GM13976 (cell line): Measurements from ENCODE around the gene PTGFR.

Source experiments
- DNase-seq: peaks from one replicate; pipeline ENCODE4 v3.0.0; 2012; ENCODE audit warnings: low spot score
- in situ Hi-C: fragments of 300-500 bp; cut with MboI; formaldehyde crosslinking; loops from one replicate; pipeline ENCODE4 v1.12.0; 2022; ENCODE audit warnings: low sequenced_read_pairs, mixed read lengths, inconsistent platforms; ENCODE audit not compliant: unreplicated experiment
- TF ChIP-seq, protein P1 (sequence below): IDR thresholded peaks from 2 replicates; pipeline ENCODE4 v1.5.1; 2012; ENCODE audit warnings: borderline replicate concordance, mild to moderate bottlenecking; ENCODE audit not compliant: insufficient read depth; ENCODE audit errors: extremely low read depth, missing control alignments, control extremely low read depth

Gene PTGFR

DNA sequence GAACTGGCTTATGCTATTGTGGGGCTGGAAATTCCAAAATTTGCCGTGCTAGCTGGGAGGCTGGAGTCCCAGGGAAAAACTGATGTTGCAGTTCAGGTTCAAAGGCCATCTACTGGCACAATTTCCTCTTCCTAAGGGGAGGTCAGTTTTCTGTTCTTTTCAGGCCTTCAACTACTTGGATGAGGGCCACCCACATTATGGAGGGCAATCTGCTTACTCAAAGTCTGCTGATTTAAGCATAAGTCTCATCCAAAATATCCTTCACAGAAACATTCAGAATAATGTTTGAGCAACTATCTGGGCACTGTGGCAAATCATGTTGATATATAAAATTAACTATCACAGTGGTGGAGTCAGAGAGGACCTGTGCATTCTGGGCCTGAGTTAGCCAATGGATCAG, 21.2 kb upstream of the PTGFR start:
- TF ChIP-seq, protein P1, sequence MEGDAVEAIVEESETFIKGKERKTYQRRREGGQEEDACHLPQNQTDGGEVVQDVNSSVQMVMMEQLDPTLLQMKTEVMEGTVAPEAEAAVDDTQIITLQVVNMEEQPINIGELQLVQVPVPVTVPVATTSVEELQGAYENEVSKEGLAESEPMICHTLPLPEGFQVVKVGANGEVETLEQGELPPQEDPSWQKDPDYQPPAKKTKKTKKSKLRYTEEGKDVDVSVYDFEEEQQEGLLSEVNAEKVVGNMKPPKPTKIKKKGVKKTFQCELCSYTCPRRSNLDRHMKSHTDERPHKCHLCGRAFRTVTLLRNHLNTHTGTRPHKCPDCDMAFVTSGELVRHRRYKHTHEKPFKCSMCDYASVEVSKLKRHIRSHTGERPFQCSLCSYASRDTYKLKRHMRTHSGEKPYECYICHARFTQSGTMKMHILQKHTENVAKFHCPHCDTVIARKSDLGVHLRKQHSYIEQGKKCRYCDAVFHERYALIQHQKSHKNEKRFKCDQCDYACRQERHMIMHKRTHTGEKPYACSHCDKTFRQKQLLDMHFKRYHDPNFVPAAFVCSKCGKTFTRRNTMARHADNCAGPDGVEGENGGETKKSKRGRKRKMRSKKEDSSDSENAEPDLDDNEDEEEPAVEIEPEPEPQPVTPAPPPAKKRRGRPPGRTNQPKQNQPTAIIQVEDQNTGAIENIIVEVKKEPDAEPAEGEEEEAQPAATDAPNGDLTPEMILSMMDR = no peak
- in situ Hi-C loops = no loop called here
- no peak for DNase-seq

DNA sequence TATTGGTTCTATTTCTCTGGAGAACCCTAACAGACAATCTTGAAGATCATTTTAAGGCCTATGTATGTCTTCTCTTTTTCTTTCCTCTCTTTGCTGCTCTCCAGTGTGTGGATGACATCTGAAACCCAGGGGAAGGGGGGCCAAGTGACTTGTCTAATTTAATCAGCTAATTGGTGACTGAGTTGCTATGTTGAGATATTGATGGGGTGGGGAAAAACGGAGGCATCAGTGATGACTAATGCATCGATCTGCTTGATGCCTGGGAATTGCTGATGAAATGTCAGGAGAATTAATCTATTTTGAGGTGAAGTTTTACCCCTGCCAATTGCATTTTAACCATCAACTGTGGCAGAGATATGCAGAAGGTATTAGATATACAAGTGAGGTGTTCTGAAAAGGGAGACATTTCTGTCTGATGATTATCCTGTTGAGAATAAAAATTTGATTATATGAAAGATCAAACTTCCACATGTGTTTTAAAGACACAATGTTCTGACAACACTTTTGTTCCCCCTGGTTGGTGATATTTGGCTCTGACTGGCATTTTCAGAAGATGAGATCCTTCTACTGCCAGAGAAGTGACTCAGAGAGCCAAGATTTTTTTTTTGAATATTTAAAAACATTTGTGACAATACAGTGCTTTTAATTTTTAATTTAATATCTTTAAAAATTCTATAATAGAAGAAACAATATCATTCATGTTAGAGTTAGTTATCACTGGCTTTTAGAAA, 18.7 kb upstream of the PTGFR start:
- in situ Hi-C loops = no loop called here
- no peak for DNase-seq
- TF ChIP-seq, protein P1 = no peak

GRCh38 chr1:78472851-78473496, 17.8 kb upstream of the PTGFR start:
- no peak for DNase-seq
- in situ Hi-C loops = no loop called here
- TF ChIP-seq, protein P1 = no peak

GRCh38 chr1:78474092-78474491, 16.7 kb upstream of the PTGFR start:
- TF ChIP-seq, protein P1 = no peak
- in situ Hi-C loops = no loop called here
- DNase-seq = no peak

GRCh38 chr1:78475888-78476610, 14.7 kb upstream of the PTGFR start:
- TF ChIP-seq, protein P1 = no peak
- in situ Hi-C loops = no loop called here
- no peak for DNase-seq

GRCh38 chr1:78483903-78484302, 6.9 kb upstream of the PTGFR start:
- in situ Hi-C loops = no loop called here
- DNase-seq = no peak
- TF ChIP-seq, protein P1 = no peak
